Activated T-cell treated with anti-CD3 and anti-CD28 coated beads, Interleukin-2, amount 50 U/mL, for 72 hours (primary cell): ENCODE data around the gene WDR18. TPM values are rescaled to one million over a fixed set of nuclear protein-coding genes. Genes with fewer than 3 reads are reported as not detected.

Experiments used
- ATAC-seq, 2 donors: fragments of 150-1000 bp; cut with Tn5 transposase; replicated peaks in 1 of 2; 2 replicates each; pipeline ENCODE4 v1.10.0; 2021; ENCODE audit warnings: moderate library complexity in 2 of 2, mild to moderate bottlenecking in 1 of 2
- DNase-seq, 2 donors: peaks; one replicate each; pipeline ENCODE4 v3.0.0; 2021 to 2022; ENCODE audit warnings: mixed read lengths in 1 of 2
- H3K27ac Mint-ChIP-seq: one replicate; pipeline ENCODE4 v1.8.0; 2022; ENCODE audit warnings: mild to moderate bottlenecking, moderate library complexity, mixed read lengths
- H3K27me3 Mint-ChIP-seq: one replicate; pipeline ENCODE4 v1.8.0; 2022; ENCODE audit warnings: low read depth, mixed read lengths
- H3K36me3 Mint-ChIP-seq, 2 donors: one replicate each; pipeline ENCODE4 v1.8.0; 2022; ENCODE audit warnings: mixed read lengths in 2 of 2, mild to moderate bottlenecking in 1 of 2; ENCODE audit not compliant: insufficient read depth in 2 of 2
- H3K4me1 Mint-ChIP-seq: one replicate; pipeline ENCODE4 v1.8.0; 2022; ENCODE audit warnings: low read depth, mixed read lengths
- H3K4me3 Mint-ChIP-seq, 2 donors: one replicate each; pipeline ENCODE4 v1.8.0; 2022; ENCODE audit warnings: mild to moderate bottlenecking in 2 of 2, mixed read lengths in 2 of 2, moderate library complexity in 2 of 2
- H3K9me3 Mint-ChIP-seq, 2 donors: one replicate each; pipeline ENCODE4 v1.8.0; 2022; ENCODE audit warnings: mixed read lengths in 2 of 2
- total RNA-seq, 2 donors: library from RNA; stranded (reverse); gene quantifications; one replicate each; pipeline ENCODE4 v1.2.3, GENCODE V29; 2022

WDR18 gene
- total RNA-seq, 2 donors from 2014 or later, result 59.6 TPM

DNA sequence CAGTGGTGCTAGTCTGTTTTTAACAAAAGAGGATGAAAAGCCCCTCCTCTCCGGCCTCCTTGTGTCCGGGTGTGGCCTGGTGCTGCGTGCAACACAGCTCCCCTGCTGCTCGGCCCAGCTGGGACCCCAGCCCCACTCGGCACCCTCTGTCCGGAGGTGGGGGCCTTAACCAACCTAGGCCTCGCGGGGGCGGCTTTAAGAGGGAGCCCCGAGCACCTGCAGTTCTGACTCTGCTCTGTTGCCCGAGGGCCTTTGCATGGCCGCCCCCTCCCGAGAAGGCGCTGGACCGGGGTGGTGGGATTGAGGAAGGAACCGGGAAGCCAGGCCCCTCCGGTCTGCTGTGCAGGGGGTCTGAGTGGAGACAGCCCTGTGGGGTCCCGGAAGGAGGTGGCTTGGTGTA, 10.4 kb downstream of the WDR18 start:
- no peaks in the 10 kb centered on the region for H3K9me3 Mint-ChIP-seq
- H3K4me3 Mint-ChIP-seq, result no peak overlapping the region
- peaks cover 24% of the 10 kb centered on the region for H3K4me1 Mint-ChIP-seq
- H3K36me3 Mint-ChIP-seq, result no peaks in the 10 kb centered on the region
- peaks cover 17% of the 10 kb centered on the region for H3K27me3 Mint-ChIP-seq
- ATAC-seq (no peak), DNase-seq (no peak)
- H3K27ac Mint-ChIP-seq, result no peak overlapping the region

DNA sequence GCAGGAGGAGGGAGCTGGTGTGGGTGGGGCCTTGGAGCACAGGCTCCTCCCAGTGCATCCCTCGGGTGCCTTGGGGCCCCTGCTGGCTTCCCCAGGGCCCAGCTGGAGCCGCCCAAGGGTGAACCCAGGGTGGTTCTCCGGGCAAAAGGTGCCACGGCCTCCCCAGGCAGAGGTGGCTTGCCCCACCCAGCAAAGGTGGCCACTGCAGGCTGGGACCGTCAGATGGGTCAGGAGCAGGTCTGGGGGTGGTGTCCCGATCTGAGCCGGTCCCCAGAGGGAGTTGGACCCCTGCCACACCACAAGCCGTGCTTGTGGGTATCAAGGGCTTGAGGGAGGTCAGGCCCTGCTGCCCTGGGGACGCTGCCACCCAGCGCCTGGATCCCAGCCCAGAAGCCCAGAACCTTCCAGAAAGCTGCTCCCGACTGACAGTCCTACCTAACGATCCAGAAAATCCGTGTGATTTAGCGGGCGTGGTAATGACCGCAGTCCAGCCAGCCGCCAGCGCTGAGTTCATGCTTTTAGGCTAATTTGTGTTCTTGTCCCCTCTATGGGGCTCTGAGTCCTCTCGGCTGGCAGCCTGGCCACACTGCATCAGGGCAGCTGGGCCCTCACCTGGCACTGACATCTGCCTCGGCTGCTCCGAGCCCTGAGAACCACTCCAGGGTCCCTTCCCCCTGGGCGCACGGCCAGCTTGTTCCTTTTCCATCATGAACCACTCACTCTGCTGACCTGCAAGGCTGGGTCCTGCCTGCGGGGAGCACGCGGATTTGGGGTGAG, 11.1 kb downstream of the WDR18 start:
- Mint-ChIP-seq H3K4me3 (no peak overlapping the region), H3K9me3 (no peaks in the 10 kb centered on the region), H3K27me3 (peaks cover 18% of the 10 kb centered on the region), H3K27ac (no peak overlapping the region), H3K4me1 (peaks cover 24% of the 10 kb centered on the region), H3K36me3 (no peaks in the 10 kb centered on the region)
- DNase-seq, result no peak
- ATAC-seq, result no peak

DNA sequence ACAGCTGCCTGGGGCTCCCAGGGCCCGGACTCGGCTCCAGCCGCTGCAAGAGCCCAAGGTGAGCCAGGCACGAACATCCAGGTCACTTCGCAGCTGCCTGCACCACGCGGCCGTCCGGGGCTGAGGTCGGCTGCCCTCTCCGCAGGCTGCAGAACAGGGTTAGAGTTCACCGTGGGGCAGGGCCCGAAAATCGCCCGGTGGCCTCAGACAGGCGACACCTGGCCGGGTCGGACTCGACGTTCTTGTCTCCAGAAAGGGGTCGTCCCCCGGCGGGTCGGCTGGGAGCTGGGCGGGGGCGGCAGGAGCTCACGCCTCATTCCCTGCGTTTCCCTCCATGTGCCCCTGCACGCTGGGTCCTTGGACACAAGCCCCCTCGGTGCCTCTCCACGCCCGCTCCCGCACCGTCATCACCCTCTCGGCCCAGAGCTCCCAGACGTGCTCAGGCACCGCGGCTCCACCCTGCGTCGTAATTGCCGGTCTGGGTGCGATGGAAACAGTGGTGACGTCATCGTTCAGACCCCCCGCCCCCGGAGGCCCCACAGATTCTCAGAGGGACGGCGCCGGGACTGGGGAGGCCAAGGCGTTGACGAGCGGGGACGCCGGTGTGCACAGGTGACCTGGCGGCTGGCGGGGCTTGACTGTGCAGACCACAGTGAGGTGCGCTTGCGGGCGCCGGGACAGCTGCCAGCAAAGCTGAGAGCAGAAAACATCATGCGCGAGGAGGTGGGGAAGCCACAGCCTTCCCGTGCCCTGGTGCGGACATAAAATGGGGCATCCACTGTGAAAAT, 12.1 kb downstream of the WDR18 start:
- Mint-ChIP-seq H3K4me1 (peaks cover 24% of the 10 kb centered on the region), H3K27me3 (peaks cover 22% of the 10 kb centered on the region), H3K9me3 (no peaks in the 10 kb centered on the region), H3K36me3 (no peaks in the 10 kb centered on the region), H3K4me3 (peak overlapping the region; percentile 66 to 70), H3K27ac (no peak overlapping the region)
- DNase-seq, result peak; percentile 74
- peak; percentile 49 to 58 for ATAC-seq

DNA sequence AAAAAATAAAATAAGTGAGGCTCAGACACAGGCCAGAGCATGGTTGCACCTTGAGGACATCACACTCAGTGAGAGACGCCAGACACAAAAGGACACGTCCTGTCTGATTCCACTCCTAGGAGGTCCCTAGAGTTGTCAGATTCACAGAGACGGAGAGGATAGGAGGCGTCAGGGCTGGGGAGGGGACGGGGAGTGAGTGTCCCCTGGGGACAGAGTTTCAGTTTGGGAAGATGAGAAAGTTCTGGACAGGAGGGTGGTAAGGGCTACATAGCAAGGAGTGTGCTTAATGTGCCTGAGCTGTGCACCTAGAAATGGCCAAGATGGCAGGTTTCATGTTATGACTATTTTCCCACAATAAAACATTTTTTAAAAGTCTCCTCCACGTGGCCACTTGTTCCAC, 13.9 kb downstream of the WDR18 start:
- DNase-seq, result no peak
- H3K36me3 Mint-ChIP-seq, result no peaks in the 10 kb centered on the region
- H3K27ac Mint-ChIP-seq, result no peak overlapping the region
- no peak overlapping the region for H3K4me3 Mint-ChIP-seq
- H3K4me1 Mint-ChIP-seq, result peaks cover 24% of the 10 kb centered on the region
- no peaks in the 10 kb centered on the region for H3K9me3 Mint-ChIP-seq
- H3K27me3 Mint-ChIP-seq, result peaks cover 32% of the 10 kb centered on the region
- ATAC-seq, result no peak

DNA sequence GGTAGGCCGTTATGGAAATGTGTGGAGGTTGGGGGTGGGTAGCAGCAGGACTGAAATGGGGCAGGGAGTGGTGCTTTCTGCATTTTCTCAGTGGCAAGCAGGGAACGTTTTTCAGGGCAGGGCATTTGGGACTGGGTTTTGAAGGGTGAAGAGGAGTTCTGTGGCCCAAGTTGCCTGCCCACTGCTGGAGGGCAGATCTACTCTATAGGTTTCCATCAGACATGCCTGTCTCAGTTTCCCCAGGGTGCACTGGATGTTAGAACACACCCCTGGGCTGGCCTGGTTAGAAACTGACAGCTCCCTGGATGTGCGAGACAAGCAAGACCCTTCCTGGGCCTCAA, 15.2 kb downstream of the WDR18 start:
- Mint-ChIP-seq H3K9me3 (no peaks in the 10 kb centered on the region), H3K27ac (no peak overlapping the region), H3K4me3 (peak overlapping the region in 1 of 2 donors; percentile 58), H3K27me3 (peaks cover 32% of the 10 kb centered on the region), H3K36me3 (no peaks in the 10 kb centered on the region), H3K4me1 (peaks cover 24% of the 10 kb centered on the region)
- no peak for ATAC-seq
- DNase-seq, result no peak

DNA sequence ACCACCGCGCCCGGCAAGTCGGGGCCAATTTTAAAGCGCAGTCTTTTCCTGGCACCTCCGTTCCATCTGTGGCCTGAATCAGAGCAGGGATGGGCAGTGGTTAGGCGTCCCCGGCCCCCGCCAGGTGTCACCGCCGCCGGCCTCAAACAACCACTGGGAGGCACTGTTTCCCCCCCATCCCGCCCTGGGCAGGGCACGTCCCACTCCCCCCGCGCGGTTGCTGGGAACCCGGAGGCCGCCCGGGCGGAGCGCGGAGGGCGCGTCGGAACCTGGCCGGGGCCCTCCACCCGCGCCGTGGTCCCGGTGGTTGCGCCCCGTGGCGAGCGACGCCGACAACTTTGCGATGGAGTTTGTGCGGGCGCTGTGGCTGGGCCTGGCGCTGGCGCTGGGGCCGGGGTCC, 15.9 kb downstream of the WDR18 start, which contains the start of gene GRIN3B:
GRIN3B (plus strand) TSS at position 325 of the 400 bp plus-strand sequence; CDS start at position 344, 19 bp downstream.
- peak within 1 kb of the TSS; percentile 22 to 62 for H3K4me3 Mint-ChIP-seq
- no peak within 1 kb of the TSS for H3K27ac Mint-ChIP-seq

DNA sequence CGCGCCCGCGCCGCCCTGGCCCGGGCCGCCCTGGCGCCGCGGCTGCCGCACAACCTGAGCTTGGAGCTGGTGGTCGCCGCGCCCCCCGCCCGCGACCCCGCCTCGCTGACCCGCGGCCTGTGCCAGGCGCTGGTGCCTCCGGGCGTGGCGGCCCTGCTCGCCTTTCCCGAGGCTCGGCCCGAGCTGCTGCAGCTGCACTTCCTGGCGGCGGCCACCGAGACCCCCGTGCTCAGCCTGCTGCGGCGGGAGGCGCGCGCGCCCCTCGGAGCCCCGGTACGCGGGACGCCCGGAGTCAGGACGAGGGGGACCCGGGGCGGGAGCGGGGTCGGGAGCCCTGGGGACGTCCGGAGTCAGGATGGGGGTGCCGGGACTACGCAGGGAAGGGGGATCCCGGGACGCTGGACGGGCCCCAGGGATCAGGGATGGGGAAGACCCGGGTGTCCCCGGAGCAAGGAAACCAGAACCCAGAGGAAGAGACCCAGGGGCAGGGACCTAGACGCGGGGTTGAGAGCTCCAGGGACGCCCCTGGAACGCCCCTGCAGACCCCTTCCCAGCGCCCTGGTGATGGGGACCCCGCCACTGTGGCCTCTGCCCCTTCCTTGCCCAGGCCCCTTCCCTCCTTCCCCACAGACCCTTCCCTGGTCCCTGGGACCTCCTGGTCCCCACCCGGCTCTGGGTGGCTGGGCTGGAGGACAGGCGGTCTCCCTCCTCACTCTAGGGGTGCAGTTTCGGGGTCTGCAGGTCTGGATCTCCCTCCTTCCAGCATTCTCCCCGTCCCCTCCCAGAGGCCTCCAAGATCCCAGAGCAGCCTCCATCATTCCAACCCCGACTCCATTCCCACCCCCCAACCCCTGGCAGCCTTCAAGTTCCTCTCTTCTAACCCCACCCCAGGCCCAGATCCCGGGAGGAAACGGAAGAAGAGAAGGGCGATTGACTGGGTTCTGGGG, 16.7 kb downstream of the WDR18 start:
- peak overlapping the region; percentile 22 to 62 for H3K4me3 Mint-ChIP-seq
- DNase-seq, result no peak
- H3K27me3 Mint-ChIP-seq, result peaks cover 32% of the 10 kb centered on the region

More for the DNA sequence above, 15.9 kb downstream of the WDR18 start, which contains the start of gene GRIN3B:
- peaks cover 24% of the 10 kb centered on the region for H3K4me1 Mint-ChIP-seq
- H3K36me3 Mint-ChIP-seq, result no peaks in the 10 kb centered on the region
- DNase-seq, result peak; percentile 73 to 78
- H3K9me3 Mint-ChIP-seq, result no peaks in the 10 kb centered on the region
- H3K27me3 Mint-ChIP-seq, result peaks cover 32% of the 10 kb centered on the region
- peak; percentile 53 to 69 for ATAC-seq

GRCh38 chr19:1001538-1002166, 17.5 kb downstream of the WDR18 start:
- Mint-ChIP-seq H3K27me3 (peaks cover 32% of the 10 kb centered on the region), H3K4me1 (peaks cover 17% of the 10 kb centered on the region), H3K27ac (no peak overlapping the region), H3K36me3 (no peaks in the 10 kb centered on the region), H3K9me3 (no peaks in the 10 kb centered on the region), H3K4me3 (no peak overlapping the region)
- peak; percentile 65 to 67 for ATAC-seq
- DNase-seq, result peak; percentile 75 to 84

More for the DNA sequence above, 16.7 kb downstream of the WDR18 start:
- H3K36me3 Mint-ChIP-seq, result no peaks in the 10 kb centered on the region
- peaks cover 24% of the 10 kb centered on the region for H3K4me1 Mint-ChIP-seq
- H3K27ac Mint-ChIP-seq, result no peak overlapping the region
- H3K9me3 Mint-ChIP-seq, result no peaks in the 10 kb centered on the region
- no peak for ATAC-seq

GRCh38 chr19:1002600-1002999, 18.5 kb downstream of the WDR18 start:
- Mint-ChIP-seq H3K27me3 (peaks cover 31% of the 10 kb centered on the region), H3K36me3 (no peaks in the 10 kb centered on the region), H3K9me3 (no peaks in the 10 kb centered on the region), H3K4me1 (peaks cover 13% of the 10 kb centered on the region), H3K27ac (peak overlapping the region; percentile 33), H3K4me3 (no peak overlapping the region)
- ATAC-seq, result no peak
- DNase-seq, result no peak

GRCh38 chr19:1003283-1003682, 19.1 kb downstream of the WDR18 start:
- H3K9me3 Mint-ChIP-seq, result no peaks in the 10 kb centered on the region
- H3K36me3 Mint-ChIP-seq, result no peaks in the 10 kb centered on the region
- H3K27ac Mint-ChIP-seq, result no peak overlapping the region
- ATAC-seq (no peak), DNase-seq (no peak)
- H3K4me1 Mint-ChIP-seq, result peaks cover 6% of the 10 kb centered on the region
- peaks cover 24% of the 10 kb centered on the region for H3K27me3 Mint-ChIP-seq
- H3K4me3 Mint-ChIP-seq, result no peak overlapping the region

DNA sequence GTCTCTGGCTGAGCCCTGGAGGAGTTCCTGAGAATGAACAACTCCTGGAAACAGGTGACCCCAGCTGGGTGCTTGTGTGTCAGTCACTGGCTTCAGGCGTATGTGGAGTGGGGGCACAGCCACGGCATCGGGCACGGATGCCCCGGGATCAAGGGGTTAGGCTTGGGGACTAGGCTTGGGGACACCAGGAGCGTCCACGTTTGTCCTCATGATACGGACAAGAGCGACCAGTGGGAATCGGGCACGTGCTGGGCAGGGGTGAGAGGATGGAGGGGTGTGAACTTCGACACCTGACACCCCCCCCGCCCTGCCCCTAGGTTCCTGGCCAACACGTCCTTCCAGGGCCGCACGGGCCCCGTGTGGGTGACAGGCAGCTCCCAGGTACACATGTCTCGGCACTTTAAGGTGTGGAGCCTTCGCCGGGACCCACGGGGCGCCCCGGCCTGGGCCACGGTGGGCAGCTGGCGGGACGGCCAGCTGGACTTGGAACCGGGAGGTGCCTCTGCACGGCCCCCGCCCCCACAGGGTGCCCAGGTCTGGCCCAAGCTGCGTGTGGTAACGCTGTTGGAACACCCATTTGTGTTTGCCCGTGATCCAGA, 20.2 kb downstream of the WDR18 start:
- Mint-ChIP-seq H3K4me3 (no peak overlapping the region), H3K9me3 (no peaks in the 10 kb centered on the region), H3K36me3 (no peaks in the 10 kb centered on the region), H3K27me3 (peaks cover 17% of the 10 kb centered on the region), H3K27ac (no peak overlapping the region), H3K4me1 (peaks cover 2% of the 10 kb centered on the region)
- ATAC-seq, result no peak
- DNase-seq, result no peak
